GM12878 (cell line): ENCODE measurements around the gene KRTAP24-1. TPM values are rescaled to one million over a fixed set of nuclear protein-coding genes. Genes with fewer than 3 reads are reported as not detected.

Experiments
- ATAC-seq: fragments of 200-7000 bp; cut with Tn5 transposase; 3 replicates; pipeline ENCODE4 v1.9.1; 2020; ENCODE audit warnings: mild to moderate bottlenecking, moderate library complexity
- BruUV-seq: library from RNA; stranded (reverse); fragments of 400-500 nt; replicated peaks from 2 replicates; lab custom pipeline; 2021; lab: Mats Ljungman, UMichigan
- CTCF ChIA-PET: fragments of 300-600 bp; sonication (Branson Sonifier 250); formaldehyde crosslinking; extraction: SDS; loops from one replicate; lab custom pipeline; 2021; ENCODE audit warnings: inconsistent platforms; lab: Yijun Ruan, JAX
- POLR2A ChIA-PET: fragments of 350-600 bp; formaldehyde crosslinking; extraction: SDS; loops from one replicate; lab custom pipeline; 2021; ENCODE audit warnings: inconsistent platforms; lab: Charles Lee
- RAD21 ChIA-PET: fragments of 300-600 bp; sonication (Branson Sonifier 250); formaldehyde crosslinking; loops from one replicate; lab custom pipeline; 2023; ENCODE audit warnings: antibody characterized with exemption; ENCODE audit not compliant: unreplicated experiment; lab: Charles Lee
- SMC1A ChIA-PET: fragments of 300-600 bp; sonication (Branson Sonifier 250); formaldehyde crosslinking; loops from one replicate; lab custom pipeline; 2023; ENCODE audit not compliant: unreplicated experiment, uncharacterized antibody; lab: Charles Lee
- DNase-seq: peaks from one replicate; pipeline ENCODE4 v3.0.0-alpha.2; 2011; ENCODE audit warnings: low read depth, low spot score
- FAIRE-seq: peaks from 3 replicates; lab custom pipeline; 2011; peaks lifted over from hg19 to GRCh38; lab: Jason Lieb, UNC
- H2AFZ ChIP-seq: 2 replicates; pipeline ENCODE4 v1.6.0; 2011; ENCODE audit warnings: low read depth, low read length, control low read depth; ENCODE audit not compliant: control insufficient read depth
- H3K27ac ChIP-seq: 2 replicates; pipeline ENCODE4 v1.5.1; 2011; ENCODE audit warnings: control low read depth; ENCODE audit not compliant: control insufficient read depth, insufficient read depth
- H3K27me3 ChIP-seq, 2 experiments: replicated peaks in 1 of 2; 2 replicates each; pipeline versions ENCODE4 v1.6.0 to v1.6.1; 2011; ENCODE audit warnings: low read length in 1 of 2; ENCODE audit not compliant: control insufficient read depth in 2 of 2, insufficient read depth in 2 of 2
- H3K36me3 ChIP-seq, 2 experiments: 2 replicates each; pipeline ENCODE4 v1.5.1; 2011; ENCODE audit warnings: low read length in 1 of 2; ENCODE audit not compliant: control insufficient read depth in 2 of 2, insufficient read depth in 2 of 2
- H3K4me1 ChIP-seq: 2 replicates; pipeline ENCODE4 v1.6.1; 2011; ENCODE audit warnings: mild to moderate bottlenecking, low read length, moderate library complexity, mixed read lengths; ENCODE audit not compliant: control insufficient read depth, insufficient read depth
- H3K4me2 ChIP-seq: 2 replicates; pipeline ENCODE4 v1.6.0; 2011; ENCODE audit warnings: control low read depth; ENCODE audit not compliant: control insufficient read depth, insufficient read depth
- H3K4me3 ChIP-seq: fragments of 200-600 bp; sonication (generic); 2 replicates; pipeline ENCODE4 v1.5.1; 2016
- H3K79me2 ChIP-seq: 2 replicates; pipeline ENCODE4 v1.6.0; 2011; ENCODE audit warnings: low read length; ENCODE audit not compliant: control insufficient read depth, insufficient read depth
- H3K9ac ChIP-seq: 2 replicates; pipeline ENCODE4 v1.8.0; 2011; ENCODE audit warnings: low read length, control low read depth, mixed read lengths; ENCODE audit not compliant: control insufficient read depth, insufficient read depth
- H3K9me3 ChIP-seq: replicated peaks from 3 replicates; pipeline ENCODE4 v1.5.1; 2011; ENCODE audit warnings: mild to moderate bottlenecking, low read length; ENCODE audit not compliant: control insufficient read depth, insufficient read depth
- H4K20me1 ChIP-seq: 2 replicates; pipeline ENCODE4 v1.6.0; 2011; ENCODE audit not compliant: control insufficient read depth, insufficient read depth
- CHD2 ChIP-seq: IDR thresholded peaks from 2 replicates; pipeline ENCODE4 v1.6.1; 2011; ENCODE audit warnings: low read depth, low read length, improper control_type of control experiment, borderline replicate concordance
- EED ChIP-seq: sonication (generic); IDR thresholded peaks from 2 replicates; pipeline ENCODE4 v1.6.1; 2016; ENCODE audit warnings: antibody characterized with exemption, low read depth
- SMC3 ChIP-seq: IDR thresholded peaks from 2 replicates; pipeline ENCODE4 v1.6.1; 2011; ENCODE audit warnings: low read length, improper control_type of control experiment, borderline replicate concordance
- SP1 ChIP-seq: IDR thresholded peaks from one replicate; pipeline ENCODE4 v1.6.1; 2011; ENCODE audit warnings: low read depth, low read length
- TCF7 ChIP-seq: IDR thresholded peaks from 2 replicates; pipeline ENCODE4 v1.6.1; 2014; ENCODE audit warnings: antibody characterized with exemption, borderline replicate concordance
- ZBTB11 ChIP-seq: fragments of 450-650 bp; formaldehyde crosslinking; IDR thresholded peaks from 2 replicates; pipeline ENCODE4 v1.5.0; 2022; ENCODE audit warnings: mild to moderate bottlenecking, missing genetic modification characterization
- WGBS: methylation state at CpG from one replicate; pipeline ENCODE4 v1.1.6; 2016; ENCODE audit warnings: low lambda C conversion rate; ENCODE audit not compliant: insufficient replicate concordance, insufficient coverage; ENCODE audit errors: missing lambda C conversion rate; 5-methylcytosine and 5-hydroxymethylcytosine counted together
- in situ Hi-C: fragments of 300-500 bp; cut with MboI; formaldehyde crosslinking; loops from 9 replicates; pipeline ENCODE4 v1.14.3; 2018; ENCODE audit warnings: mixed read lengths
- intact Hi-C: fragments of 100-400 bp; cut with micrococcal nuclease; formaldehyde crosslinking; loops from one replicate; pipeline ENCODE4 v1.14.2; 2022; ENCODE audit not compliant: unreplicated experiment
- polyA plus RNA-seq, 11 experiments: library from polyadenylated mRNA; depleted of rRNA in 4 of 11; unstranded in 6 of 11; stranded (reverse) in 5 of 11; fragments of >200 nt; fragmentation: Nextera tagmentation in 4 of 11; fragmentation: Illumina TruSeq in 1 of 11; extraction: Ambion mirVana in 4 of 11; extraction: Trizol in 1 of 11; gene quantifications; 1 replicate in 1 of 11; 2 replicates in 10 of 11; pipeline versions ENCODE4 v1.2.1 to v1.2.3, GENCODE V29; 2011 to 2016; ENCODE audit warnings: inconsistent platforms in 2 of 11, missing spikeins in 2 of 11, low read depth in 1 of 11
- total RNA-seq, 4 experiments: library from RNA; depleted of rRNA in 3 of 4; stranded (reverse); fragments of >200 nt in 3 of 4; fragmentation: Illumina TruSeq in 1 of 4; extraction: Trizol in 1 of 4; gene quantifications; 2 replicates each; pipeline versions ENCODE4 v1.2.1 to v1.2.3, GENCODE V29; 2013 to 2021
- TF ChIP-seq, protein P1 (sequence below): fragments of 450-650 bp; IDR thresholded peaks from 2 replicates; pipeline ENCODE4 v1.6.1; 2016; ENCODE audit warnings: mild to moderate bottlenecking

Gene KRTAP24-1
- total and polyA plus RNA-seq, 10 of the 15 experiments (the other 5 are each of a cell fraction or from before 2014, with no cell fraction given) = not detected

DNA sequence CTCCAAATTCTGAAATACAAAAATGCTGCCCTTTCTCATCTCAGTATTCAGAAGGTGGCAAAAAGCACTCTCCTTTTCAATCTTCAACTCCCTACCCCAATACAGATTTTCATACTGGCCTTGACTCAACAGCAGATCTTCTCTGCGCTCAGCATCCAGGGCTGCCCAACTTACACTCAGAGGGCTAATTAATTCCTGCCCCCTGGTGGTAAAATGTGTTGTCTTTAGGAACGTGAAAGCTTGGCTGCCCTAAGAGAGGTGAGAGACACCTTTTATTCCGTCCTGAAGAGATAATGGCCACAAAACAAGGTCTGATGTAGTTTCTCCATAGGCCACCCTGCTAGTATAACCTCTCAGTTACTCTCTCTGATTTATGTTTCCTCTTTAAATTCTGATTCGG, 25.0 kb downstream of the KRTAP24-1 start:
- Histone ChIP-seq H3K9me3 (no peaks in the 10 kb centered on the region), H3K9ac (no peak overlapping the region), H3K36me3 (no peaks in the 10 kb centered on the region), H3K79me2 (no peaks in the 10 kb centered on the region), H2AFZ (no peak overlapping the region), H3K4me3 (no peak overlapping the region), H4K20me1 (no peaks in the 10 kb centered on the region), H3K27ac (no peak overlapping the region), H3K4me2 (no peak overlapping the region), H3K27me3 (no peaks in the 10 kb centered on the region), H3K4me1 (no peaks in the 10 kb centered on the region)
- no peak for FAIRE-seq
- in situ Hi-C loops = loop anchor here (10.0 kb wide), 1 partner anchor 57 kb away; no protein-coding TSS in a partner anchor
- ATAC-seq = peak; percentile 66
- CTCF ChIA-PET = no interaction called here
- BruUV-seq = no TSS peak
- POLR2A ChIA-PET = no interaction called here
- DNase-seq = no peak
- RAD21 ChIA-PET = no interaction called here
- SMC1A ChIA-PET = no interaction called here
- WGBS = 16% methylated on average over 4 of the region's 4 CpGs
- TF ChIP-seq ZBTB11 (CRISPR knock-in tag) (no peak), CHD2 (no peak), TCF7 (no peak), SMC3 (no peak)
- intact Hi-C loops = no loop called here

- Histone ChIP-seq H2AFZ (no peak overlapping the region), H3K36me3 (no peaks in the 10 kb centered on the region), H3K4me2 (no peak overlapping the region), H3K27ac (no peak overlapping the region), H3K4me1 (no peaks in the 10 kb centered on the region), H3K9me3 (no peaks in the 10 kb centered on the region), H3K27me3 (no peaks in the 10 kb centered on the region), H3K4me3 (no peak overlapping the region), H4K20me1 (no peaks in the 10 kb centered on the region), H3K9ac (no peak overlapping the region), H3K79me2 (no peaks in the 10 kb centered on the region)
- in situ Hi-C loops = loop anchor here (10.0 kb wide), 1 partner anchor 59 kb away; no protein-coding TSS in a partner anchor
- TF ChIP-seq EED = no peak
- TF ChIP-seq ZBTB11 (CRISPR knock-in tag) = no peak
- TF ChIP-seq, protein P1, sequence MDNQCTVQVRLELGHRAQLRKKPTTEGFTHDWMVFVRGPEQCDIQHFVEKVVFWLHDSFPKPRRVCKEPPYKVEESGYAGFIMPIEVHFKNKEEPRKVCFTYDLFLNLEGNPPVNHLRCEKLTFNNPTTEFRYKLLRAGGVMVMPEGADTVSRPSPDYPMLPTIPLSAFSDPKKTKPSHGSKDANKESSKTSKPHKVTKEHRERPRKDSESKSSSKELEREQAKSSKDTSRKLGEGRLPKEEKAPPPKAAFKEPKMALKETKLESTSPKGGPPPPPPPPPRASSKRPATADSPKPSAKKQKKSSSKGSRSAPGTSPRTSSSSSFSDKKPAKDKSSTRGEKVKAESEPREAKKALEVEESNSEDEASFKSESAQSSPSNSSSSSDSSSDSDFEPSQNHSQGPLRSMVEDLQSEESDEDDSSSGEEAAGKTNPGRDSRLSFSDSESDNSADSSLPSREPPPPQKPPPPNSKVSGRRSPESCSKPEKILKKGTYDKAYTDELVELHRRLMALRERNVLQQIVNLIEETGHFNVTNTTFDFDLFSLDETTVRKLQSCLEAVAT = no peak
- no peak for TF ChIP-seq SP1
- FAIRE-seq (no peak), ATAC-seq (no peak), DNase-seq (no peak)
- ChIA-PET RAD21 (no interaction called here), CTCF (no interaction called here), POLR2A (no interaction called here), SMC1A (no interaction called here)
- intact Hi-C loops = no loop called here
- BruUV-seq = no TSS peak
- 50% methylated on average over 4 of the region's 4 CpGs for WGBS
These were observed 26.6 kb downstream of the KRTAP24-1 start for GRCh38 chr21:30256100-30256499.
